HG03442 (cell line): ENCODE measurements around the gene L3HYPDH.

Experiments
- ATAC-seq: cut with Tn5 transposase; IDR thresholded peaks from one replicate; pipeline ENCODE4 v1.9.1; 2021; ENCODE audit warnings: mild to moderate bottlenecking, moderate library complexity; ENCODE audit not compliant: unreplicated experiment

Gene L3HYPDH

GRCh38 chr14:59427653-59428580 is 56.3 kb downstream of the L3HYPDH start:
- ATAC-seq = no peak

- ATAC-seq = no peak
These were observed 58.8 kb downstream of the L3HYPDH start for GRCh38 chr14:59425322-59425935.

DNA sequence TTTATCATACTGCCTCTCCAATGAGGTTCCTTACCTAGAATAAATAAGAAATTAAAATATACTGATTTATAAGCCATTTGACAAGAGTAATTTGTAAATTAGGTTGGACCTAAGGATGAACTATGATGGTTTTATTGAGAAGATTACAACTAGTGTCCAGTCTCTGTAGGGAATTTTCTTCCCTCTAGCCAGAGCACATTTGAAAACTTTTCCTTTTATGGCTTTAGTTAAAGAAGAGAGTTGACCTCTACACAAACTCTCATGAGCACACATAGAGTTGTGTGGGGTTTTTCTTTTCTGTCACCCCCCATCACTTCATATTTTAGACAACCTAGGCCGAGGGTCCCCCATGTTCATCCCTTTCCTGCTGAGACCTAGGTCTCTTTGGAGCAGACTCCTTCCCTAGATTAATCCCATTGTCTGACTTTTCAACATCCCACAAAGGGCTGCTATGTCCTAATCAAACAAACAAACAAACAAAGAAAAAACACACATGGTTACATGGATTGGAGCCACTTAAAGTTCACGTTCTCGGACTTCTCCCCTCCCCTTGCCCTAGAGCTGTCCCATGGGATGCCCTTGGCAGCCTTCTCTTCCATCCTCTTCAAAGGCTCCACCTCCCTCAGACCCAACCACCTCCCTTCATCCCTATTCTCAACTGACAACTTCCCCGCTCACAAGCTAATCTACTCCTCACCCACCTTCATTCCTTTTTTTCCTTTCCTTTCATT is 59.7 kb downstream of the L3HYPDH start:
- ATAC-seq = no peak
